Kidney (tissue), 14 donors: Measurements from ENCODE around the gene TRPM5. TPM values are rescaled to one million over a fixed set of nuclear protein-coding genes. Genes with fewer than 3 reads are reported as not detected.

Experiments used
- DNase-seq, 5 donors: peaks; one replicate each; pipeline ENCODE4 v3.0.0-alpha.2; 2013 to 2020
- FAIRE-seq: peaks from 2 replicates; lab custom pipeline; 2012; peaks lifted over from hg19 to GRCh38; lab: Jason Lieb, UNC
- H3K27ac ChIP-seq, 2 donors: one replicate each; pipeline ENCODE4 v1.7.0; 2013; ENCODE audit warnings: low read depth in 2 of 2, low read length in 2 of 2, inconsistent platforms in 1 of 2
- H3K27me3 ChIP-seq: one replicate; pipeline ENCODE4 v1.7.1; 2013; ENCODE audit warnings: low read length, inconsistent platforms; ENCODE audit not compliant: control insufficient read depth, insufficient read depth
- H3K36me3 ChIP-seq, 3 donors: one replicate each; pipeline versions ENCODE4 v1.7.0 to v1.7.1; 2013; ENCODE audit warnings: low read length in 3 of 3, control low read depth in 1 of 3, inconsistent platforms in 1 of 3; ENCODE audit not compliant: insufficient read depth in 3 of 3, control insufficient read depth in 2 of 3
- H3K4me1 ChIP-seq, 3 donors: one replicate each; pipeline versions ENCODE4 v1.7.0 to v1.7.1; 2013; ENCODE audit warnings: low read length in 3 of 3, inconsistent platforms in 1 of 3, low read depth in 1 of 3; ENCODE audit not compliant: control insufficient read depth in 2 of 3, insufficient read depth in 2 of 3
- H3K4me3 ChIP-seq, 3 donors: one replicate each; pipeline versions ENCODE4 v1.7.0 to v1.8.1; 2013; ENCODE audit warnings: low read length in 3 of 3, control low read depth in 1 of 3, inconsistent platforms in 1 of 3
- H3K9ac ChIP-seq, 3 donors: one replicate each; pipeline versions ENCODE4 v1.7.0 to v1.7.1; 2013; ENCODE audit warnings: low read length in 3 of 3, control low read depth in 1 of 3, inconsistent platforms in 1 of 3
- H3K9me3 ChIP-seq, 3 donors: one replicate each; pipeline versions ENCODE4 v1.7.0 to v1.7.1; 2013; ENCODE audit warnings: low read length in 3 of 3, control low read depth in 1 of 3, inconsistent platforms in 1 of 3; ENCODE audit not compliant: control insufficient read depth in 2 of 3, insufficient read depth in 1 of 3
- intact Hi-C: fragments of 100-400 bp; cut with DNase I; formaldehyde crosslinking; loops from one replicate; pipeline ENCODE4 v1.11.1; 2022
- polyA plus RNA-seq: library from polyadenylated mRNA; stranded (reverse); fragments of 350-450 nt; fragmentation: Illumina TruSeq; extraction: RNeasy Lipid Tissue Mini Kit (QIAGEN cat#74804); gene quantifications from one replicate; pipeline ENCODE4 v1.2.3, GENCODE V29; 2014; ENCODE audit warnings: low read depth, low replicate concordance; ENCODE audit not compliant: insufficient read depth
- total RNA-seq: library from RNA; stranded (reverse); fragmentation: NEBNext Ultra II Directional; extraction: Animal tissue kit (Norgen Biotek cat#: 25700); gene quantifications from one replicate; pipeline ENCODE4 v1.2.1, GENCODE V29; 2021
- TF ChIP-seq, protein P1 (sequence below): IDR thresholded peaks from 3 replicates; pipeline ENCODE4 v1.5.1; 2012; ENCODE audit warnings: mild to moderate bottlenecking, moderate library complexity, borderline replicate concordance; ENCODE audit not compliant: insufficient read depth; ENCODE audit errors: extremely low read depth
- donor health status: control.
- donor health status: control.
- donor health status: control.
- donor health status: control.
- donor health status: control.
- donor health status: DM: yes; HTN: yes; CAD: no.
- donor health status: Normal renal cell carcinoma (clear cell type).

TRPM5 gene
- total and polyA plus RNA-seq, 2 donors from 2014 or later, result 0.25 to 0.69 TPM

DNA sequence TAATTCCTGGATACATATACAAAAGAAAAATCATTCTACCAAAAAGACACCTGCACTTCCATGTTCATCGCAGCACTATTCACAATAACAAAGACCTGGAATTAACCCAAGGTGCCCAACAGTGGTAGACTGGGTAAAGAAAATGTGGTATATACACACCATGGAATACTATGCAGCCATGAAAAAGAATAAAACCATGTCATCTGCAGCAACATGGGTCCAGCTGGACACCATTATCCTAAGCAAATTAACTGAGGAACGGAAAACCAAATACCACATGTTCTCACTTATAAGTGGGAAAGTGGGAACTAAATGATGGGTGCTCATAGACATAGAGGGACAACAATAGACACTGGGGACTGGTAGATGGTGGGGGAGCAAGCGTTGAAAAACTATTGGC is 4.5 kb downstream of the TRPM5 start:
- intact Hi-C loops, result no loop called here
- Histone ChIP-seq H3K4me1 (peaks cover 0 to 3% (median 0%) of the 10 kb centered on the region in 3 donors), H3K9me3 (no peaks in the 10 kb centered on the region), H3K27me3 (peaks cover 3% of the 10 kb centered on the region), H3K4me3 (no peak overlapping the region), H3K36me3 (no peaks in the 10 kb centered on the region), H3K9ac (no peak overlapping the region), H3K27ac (no peak overlapping the region)
- FAIRE-seq (no peak), DNase-seq (no peak)
- TF ChIP-seq, protein P1, sequence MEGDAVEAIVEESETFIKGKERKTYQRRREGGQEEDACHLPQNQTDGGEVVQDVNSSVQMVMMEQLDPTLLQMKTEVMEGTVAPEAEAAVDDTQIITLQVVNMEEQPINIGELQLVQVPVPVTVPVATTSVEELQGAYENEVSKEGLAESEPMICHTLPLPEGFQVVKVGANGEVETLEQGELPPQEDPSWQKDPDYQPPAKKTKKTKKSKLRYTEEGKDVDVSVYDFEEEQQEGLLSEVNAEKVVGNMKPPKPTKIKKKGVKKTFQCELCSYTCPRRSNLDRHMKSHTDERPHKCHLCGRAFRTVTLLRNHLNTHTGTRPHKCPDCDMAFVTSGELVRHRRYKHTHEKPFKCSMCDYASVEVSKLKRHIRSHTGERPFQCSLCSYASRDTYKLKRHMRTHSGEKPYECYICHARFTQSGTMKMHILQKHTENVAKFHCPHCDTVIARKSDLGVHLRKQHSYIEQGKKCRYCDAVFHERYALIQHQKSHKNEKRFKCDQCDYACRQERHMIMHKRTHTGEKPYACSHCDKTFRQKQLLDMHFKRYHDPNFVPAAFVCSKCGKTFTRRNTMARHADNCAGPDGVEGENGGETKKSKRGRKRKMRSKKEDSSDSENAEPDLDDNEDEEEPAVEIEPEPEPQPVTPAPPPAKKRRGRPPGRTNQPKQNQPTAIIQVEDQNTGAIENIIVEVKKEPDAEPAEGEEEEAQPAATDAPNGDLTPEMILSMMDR, result no peak

DNA sequence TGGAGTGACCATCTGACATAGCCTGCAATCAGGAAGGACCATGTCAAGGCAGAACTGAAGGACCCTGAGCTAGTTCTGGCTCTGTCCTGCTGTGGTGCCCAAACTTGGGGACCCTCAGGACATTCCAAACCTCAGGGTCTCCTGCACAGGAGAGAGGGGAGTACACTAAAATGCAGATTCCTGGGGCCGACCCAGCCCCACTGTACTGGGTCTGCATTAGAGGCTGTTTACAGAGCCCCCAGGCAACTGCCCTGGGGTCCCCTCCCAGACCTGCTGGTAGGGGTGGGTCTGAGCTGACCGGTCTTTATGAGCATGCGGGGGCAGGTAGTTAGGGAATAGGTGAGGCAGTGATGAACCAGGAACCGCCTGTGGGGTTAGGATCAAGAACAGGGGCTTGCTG is 6.8 kb downstream of the TRPM5 start:
- Histone ChIP-seq H3K9me3 (no peaks in the 10 kb centered on the region), H3K36me3 (peaks cover 0 to 6% (median 0%) of the 10 kb centered on the region in 3 donors), H3K9ac (no peak overlapping the region), H3K27me3 (no peaks in the 10 kb centered on the region), H3K27ac (no peak overlapping the region), H3K4me3 (no peak overlapping the region), H3K4me1 (no peaks in the 10 kb centered on the region)
- DNase-seq, result peak in 1 of 5 donors; percentile 20
- intact Hi-C loops, result no loop called here
- FAIRE-seq, result no peak
- TF ChIP-seq, protein P1, result no peak

DNA sequence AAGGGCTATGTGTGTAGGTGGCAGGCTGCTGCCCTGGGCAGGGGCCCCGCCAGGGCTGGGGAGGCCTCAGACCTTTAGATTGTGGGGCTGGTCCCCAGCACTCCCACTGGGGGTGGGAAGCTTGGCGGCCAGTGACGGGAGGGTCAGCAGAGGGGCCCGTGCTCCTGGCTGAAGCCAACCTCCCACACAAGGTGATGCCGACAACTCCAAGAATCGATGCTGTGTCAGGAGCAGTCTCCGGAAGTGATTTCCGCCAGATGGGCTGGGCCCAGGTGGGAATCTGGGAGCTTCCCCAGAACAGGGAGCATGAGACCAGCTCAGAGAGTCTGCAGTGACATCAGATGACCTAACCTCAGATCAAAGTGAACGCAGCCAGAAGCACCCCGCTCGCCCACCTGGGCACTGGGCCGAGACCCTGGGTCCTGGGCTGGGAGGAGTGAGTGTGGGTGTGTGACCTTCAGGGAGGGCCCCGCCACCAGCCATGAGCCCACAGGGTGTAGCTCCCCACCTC is 7.7 kb downstream of the TRPM5 start:
- Histone ChIP-seq H3K9ac (no peak overlapping the region), H3K9me3 (no peaks in the 10 kb centered on the region), H3K4me1 (no peaks in the 10 kb centered on the region), H3K27me3 (no peaks in the 10 kb centered on the region), H3K4me3 (no peak overlapping the region), H3K27ac (no peak overlapping the region), H3K36me3 (peaks cover 0 to 6% (median 0%) of the 10 kb centered on the region in 3 donors)
- DNase-seq, result peak in 2 of 5 donors; percentile 36 to 69
- no peak for FAIRE-seq
- intact Hi-C loops, result no loop called here
- TF ChIP-seq, protein P1, result no peak
